Measurements from ENCODE around the gene CPNE4. TPM values are rescaled to one million over a fixed set of nuclear protein-coding genes. Genes with fewer than 3 reads are reported as not detected.

Gene CPNE4
- total RNA-seq, 1 donor from 2014 or later = 0.83 TPM

- H3K27me3 ChIP-seq (ENCODE audit: low read depth) = no peaks in the 10 kb centered on the region
- TF ChIP-seq CTCF (IDR thresholded peaks at IDR 0.05) = no peak
- no peaks in the 10 kb centered on the region for H3K36me3 ChIP-seq
- no peaks in the 10 kb centered on the region for H3K9me3 ChIP-seq
- no peak overlapping the region for H3K27ac ChIP-seq
- no peaks in the 10 kb centered on the region for H3K4me1 ChIP-seq
- no peak overlapping the region for H3K4me3 ChIP-seq
- DNase-seq (no peak), ATAC-seq (no peak)
- intact Hi-C loops (cut with DNase I) = no loop called here
Measured at GRCh38 chr3:131538968-131539367, 495.8 kb downstream of the CPNE4 start.

GRCh38 chr3:131537531-131537930 lies 497.3 kb downstream of the CPNE4 start:
- H3K27ac ChIP-seq = no peak overlapping the region
- no peaks in the 10 kb centered on the region for H3K9me3 ChIP-seq
- TF ChIP-seq CTCF (IDR thresholded peaks at IDR 0.05) = no peak
- H3K36me3 ChIP-seq = no peaks in the 10 kb centered on the region
- no peaks in the 10 kb centered on the region for H3K4me1 ChIP-seq
- H3K4me3 ChIP-seq = no peak overlapping the region
- ATAC-seq (no peak), DNase-seq (no peak)
- no peaks in the 10 kb centered on the region for H3K27me3 ChIP-seq (ENCODE audit: low read depth)
- intact Hi-C loops (cut with DNase I) = no loop called here

GRCh38 chr3:131535596-131535995 lies 499.2 kb downstream of the CPNE4 start:
- no peak for ATAC-seq

GRCh38 chr3:131535131-131535530 lies 499.7 kb downstream of the CPNE4 start:
- intact Hi-C loops (cut with DNase I) = no loop called here
- Histone ChIP-seq H3K27me3 (ENCODE audit: low read depth) (no peaks in the 10 kb centered on the region), H3K27ac (no peak overlapping the region), H3K9me3 (no peaks in the 10 kb centered on the region), H3K4me3 (no peak overlapping the region), H3K36me3 (no peaks in the 10 kb centered on the region), H3K4me1 (no peaks in the 10 kb centered on the region)
- ATAC-seq (no peak), DNase-seq (no peak)
- TF ChIP-seq CTCF (IDR thresholded peaks at IDR 0.05) = no peak

More at GRCh38 chr3:131535596-131535995, 499.2 kb downstream of the CPNE4 start:
- Histone ChIP-seq H3K4me1 (no peaks in the 10 kb centered on the region), H3K27me3 (ENCODE audit: low read depth) (no peaks in the 10 kb centered on the region), H3K4me3 (no peak overlapping the region), H3K36me3 (no peaks in the 10 kb centered on the region), H3K27ac (no peak overlapping the region), H3K9me3 (no peaks in the 10 kb centered on the region)
- intact Hi-C loops (cut with DNase I) = no loop called here
- no peak for DNase-seq
- TF ChIP-seq CTCF (IDR thresholded peaks at IDR 0.05) = no peak

- intact Hi-C loops (cut with DNase I) = no loop called here
- Histone ChIP-seq H3K27me3 (ENCODE audit: low read depth) (no peaks in the 10 kb centered on the region), H3K4me1 (no peaks in the 10 kb centered on the region), H3K9me3 (no peaks in the 10 kb centered on the region), H3K27ac (no peak overlapping the region), H3K4me3 (no peak overlapping the region), H3K36me3 (no peaks in the 10 kb centered on the region)
- no peak for DNase-seq
- ATAC-seq = no peak
- TF ChIP-seq CTCF (IDR thresholded peaks at IDR 0.05) = no peak
Measured at GRCh38 chr3:131532645-131533044, 502.2 kb downstream of the CPNE4 start.

- H3K36me3 ChIP-seq = no peaks in the 10 kb centered on the region
- H3K27me3 ChIP-seq (ENCODE audit: low read depth) = peaks cover 15% of the 10 kb centered on the region
- no peaks in the 10 kb centered on the region for H3K9me3 ChIP-seq
- no peak overlapping the region for H3K27ac ChIP-seq
- no peaks in the 10 kb centered on the region for H3K4me1 ChIP-seq
- TF ChIP-seq CTCF (IDR thresholded peaks at IDR 0.05) = no peak
- no peak overlapping the region for H3K4me3 ChIP-seq
- intact Hi-C loops (cut with DNase I) = no loop called here
- no peak for DNase-seq
- no peak for ATAC-seq
Measured at GRCh38 chr3:131530843-131531242, 504.0 kb downstream of the CPNE4 start.
